IMR-90 (cell line): ENCODE results near the gene NCCRP1. TPM values are rescaled to one million over a fixed set of nuclear protein-coding genes. Genes with fewer than 3 reads are reported as not detected.
"Not testable (repeated sequence)": the region's sequence is repeated elsewhere in the genome, so short reads cannot be mapped to it uniquely, and the experiment has no call there.

Experiments
- ATAC-seq: fragments of 200-7000 bp; cut with Tn5 transposase; 2 replicates; pipeline ENCODE4 v1.9.1; 2020; ENCODE audit warnings: low read depth, mild to moderate bottlenecking, moderate library complexity
- BruUV-seq: library from RNA; stranded (reverse); fragments of 400-500 nt; replicated peaks from 2 replicates; lab custom pipeline; 2021; lab: Mats Ljungman, UMichigan
- CTCF ChIA-PET: fragments of 300-600 bp; formaldehyde crosslinking; extraction: SDS; loops from one replicate; lab custom pipeline; 2021; ENCODE audit warnings: antibody characterized with exemption; lab: Yijun Ruan, JAX
- POLR2A ChIA-PET: fragments of 300-600 bp; sonication (Branson Sonifier 250); formaldehyde crosslinking; loops from one replicate; lab custom pipeline; 2022; ENCODE audit warnings: antibody characterized with exemption; ENCODE audit not compliant: unreplicated experiment; lab: Charles Lee
- DNase-seq: peaks from one replicate; pipeline ENCODE4 v3.0.0; 2013
- H2AFZ ChIP-seq: replicated peaks from 2 replicates; pipeline ENCODE3; 2013; ENCODE audit warnings: low read length, mild to moderate bottlenecking; ENCODE audit not compliant: poor library complexity
- H2AK5ac ChIP-seq: 2 replicates; pipeline ENCODE4 v1.6.1; 2013; ENCODE audit warnings: low read depth, low read length, inconsistent platforms
- H2AK9ac ChIP-seq: replicated peaks from 2 replicates; pipeline ENCODE3; 2013; ENCODE audit warnings: mild to moderate bottlenecking, low read depth, low read length, moderate library complexity; ENCODE audit not compliant: poor library complexity
- H2BK120ac ChIP-seq: 2 replicates; pipeline ENCODE4 v1.6.1; 2013; ENCODE audit warnings: low read depth, low read length, inconsistent platforms
- H2BK15ac ChIP-seq: 3 replicates; pipeline ENCODE4 v1.6.1; 2013; ENCODE audit warnings: low read depth, low read length, inconsistent platforms
- H2BK20ac ChIP-seq: 2 replicates; pipeline ENCODE4 v1.6.1; 2013; ENCODE audit warnings: low read depth, mild to moderate bottlenecking, inconsistent platforms, low read length, moderate library complexity
- H2BK5ac ChIP-seq: 2 replicates; pipeline ENCODE4 v1.6.1; 2013; ENCODE audit warnings: mild to moderate bottlenecking, low read depth, low read length, inconsistent platforms; ENCODE audit not compliant: poor library complexity, severe bottlenecking
- H3K14ac ChIP-seq: replicated peaks from 2 replicates; pipeline ENCODE4 v1.6.1; 2013; ENCODE audit warnings: low read depth, low read length, inconsistent platforms
- H3K18ac ChIP-seq: 2 replicates; pipeline ENCODE4 v1.6.1; 2013; ENCODE audit warnings: low read depth, low read length, control low read depth
- H3K23ac ChIP-seq: 2 replicates; pipeline ENCODE4 v1.6.1; 2013; ENCODE audit warnings: low read depth, low read length, inconsistent platforms
- H3K27ac ChIP-seq: 2 replicates; pipeline ENCODE4 v1.5.1; 2013; ENCODE audit warnings: mild to moderate bottlenecking, control low read depth, low read length; ENCODE audit not compliant: insufficient read depth
- H3K27me3 ChIP-seq: 2 replicates; pipeline ENCODE4 v1.6.1; 2013; ENCODE audit warnings: low read length; ENCODE audit not compliant: control insufficient read depth, insufficient read depth
- H3K36me3 ChIP-seq: 2 replicates; pipeline ENCODE4 v1.6.1; 2013; ENCODE audit warnings: low read length, mixed read lengths; ENCODE audit not compliant: control insufficient read depth, insufficient read depth
- H3K4ac ChIP-seq: 2 replicates; pipeline ENCODE4 v1.6.1; 2013; ENCODE audit warnings: low read depth, low read length, inconsistent platforms
- H3K4me1 ChIP-seq: 2 replicates; pipeline ENCODE4 v1.6.1; 2013; ENCODE audit warnings: low read length, mixed read lengths; ENCODE audit not compliant: control insufficient read depth, insufficient read depth
- H3K4me2 ChIP-seq: 2 replicates; pipeline ENCODE4 v1.6.1; 2013; ENCODE audit warnings: low read depth, mild to moderate bottlenecking, control low read depth, low read length, moderate library complexity
- H3K4me3 ChIP-seq: 2 replicates; pipeline ENCODE4 v1.5.1; 2013; ENCODE audit warnings: low read depth, mild to moderate bottlenecking, control low read depth, low read length, moderate library complexity; ENCODE audit not compliant: insufficient read depth
- H3K56ac ChIP-seq: 2 replicates; pipeline ENCODE4 v1.6.1; 2013; ENCODE audit warnings: low read length, inconsistent platforms; ENCODE audit not compliant: insufficient read depth; ENCODE audit errors: extremely low read depth
- H3K79me1 ChIP-seq, 2 experiments: 2 replicates each; pipeline ENCODE4 v1.6.1; 2013; ENCODE audit warnings: low read length in 2 of 2, inconsistent platforms in 1 of 2, low read depth in 1 of 2
- H3K9ac ChIP-seq: 2 replicates; pipeline ENCODE4 v1.6.1; 2013; ENCODE audit warnings: low read depth, low read length, control low read depth
- H3K9me1 ChIP-seq: 2 replicates; pipeline ENCODE4 v1.6.1; 2013; ENCODE audit warnings: low read length, inconsistent platforms; ENCODE audit not compliant: insufficient read depth
- H3K9me3 ChIP-seq: 2 replicates; pipeline ENCODE4 v1.6.1; 2013; ENCODE audit warnings: low read length; ENCODE audit not compliant: control insufficient read depth, insufficient read depth
- H4K20me1 ChIP-seq: 2 replicates; pipeline ENCODE4 v1.6.1; 2013; ENCODE audit warnings: low read length, inconsistent platforms; ENCODE audit not compliant: insufficient read depth
- H4K5ac ChIP-seq: 2 replicates; pipeline ENCODE4 v1.6.1; 2013; ENCODE audit warnings: mild to moderate bottlenecking, low read depth, low read length, control low read depth
- H4K8ac ChIP-seq, 2 experiments: 2 replicates each; pipeline ENCODE4 v1.6.1; 2013; ENCODE audit warnings: low read depth in 2 of 2, low read length in 2 of 2, control low read depth in 1 of 2, inconsistent platforms in 1 of 2
- H4K91ac ChIP-seq: 2 replicates; pipeline ENCODE4 v1.6.1; 2013; ENCODE audit warnings: low read depth, low read length, inconsistent platforms; ENCODE audit not compliant: insufficient read depth
- BHLHE40 ChIP-seq: fragments of 150-350 bp; IDR thresholded peaks from 2 replicates; pipeline ENCODE4 v1.6.1; 2016; ENCODE audit warnings: mild to moderate bottlenecking, low read depth, low read length
- CEBPB ChIP-seq: IDR thresholded peaks from 2 replicates; pipeline ENCODE4 v1.6.1; 2012; ENCODE audit warnings: low read depth, low read length, improper control_type of control experiment
- ELK1 ChIP-seq: fragments of 150-350 bp; IDR thresholded peaks from 2 replicates; pipeline ENCODE4 v1.6.1; 2016; ENCODE audit warnings: low read depth, mild to moderate bottlenecking, low read length, moderate library complexity, borderline replicate concordance
- MXI1 ChIP-seq: IDR thresholded peaks from 2 replicates; pipeline ENCODE4 v1.6.1; 2012; ENCODE audit warnings: low read depth, mild to moderate bottlenecking, low read length, moderate library complexity, borderline replicate concordance
- NFE2L2 ChIP-seq: fragments of 150-350 bp; IDR thresholded peaks from 2 replicates; pipeline ENCODE4 v1.6.1; 2016; ENCODE audit warnings: low read depth, mild to moderate bottlenecking, low read length
- POLR2A ChIP-seq: IDR thresholded peaks from 2 replicates; pipeline ENCODE4 v1.6.1; 2012; ENCODE audit warnings: mild to moderate bottlenecking, low read depth, low read length
- RFX5 ChIP-seq: IDR thresholded peaks from 2 replicates; pipeline ENCODE4 v1.8.0; 2012; ENCODE audit warnings: low read depth, mild to moderate bottlenecking, low read length, moderate library complexity
- SMC3 ChIP-seq: fragments of 150-350 bp; IDR thresholded peaks from 2 replicates; pipeline ENCODE4 v1.6.1; 2016; ENCODE audit warnings: low read depth, mild to moderate bottlenecking, antibody characterized with exemption, low read length, moderate library complexity
- WGBS, 2 experiments: methylation state at CpG; one replicate each; pipeline versions ENCODE4 v1.1.5 to v1.1.7; 2013; ENCODE audit warnings: missing lambda C conversion rate in 2 of 2; ENCODE audit not compliant: insufficient read length in 1 of 2; ENCODE audit errors: extremely low coverage in 2 of 2; 5-methylcytosine and 5-hydroxymethylcytosine counted together
- dilution Hi-C: fragments of 300-500 bp; cut with HindIII; formaldehyde crosslinking; loops from one replicate; pipeline ENCODE4 v1.14.3; 2018; ENCODE audit warnings: low sequenced_read_pairs; ENCODE audit not compliant: unreplicated experiment
- in situ Hi-C: fragments of 300-500 bp; cut with MboI; formaldehyde crosslinking; loops from 3 replicates; pipeline ENCODE4 v1.14.3; 2019; ENCODE audit warnings: low sequenced_read_pairs, inconsistent platforms, mixed read lengths
- intact Hi-C: fragments of 100-400 bp; cut with micrococcal nuclease; formaldehyde crosslinking; loops from 2 replicates; pipeline ENCODE4 v1.10.0; 2022
- polyA plus RNA-seq, 3 experiments: library from polyadenylated mRNA; depleted of rRNA; stranded (reverse); fragments of >200 nt; gene quantifications; 2 replicates each; pipeline ENCODE4 v1.2.3, GENCODE V29; 2012; ENCODE audit warnings: low replicate concordance in 1 of 3
- total RNA-seq: library from RNA; depleted of rRNA; stranded (reverse); fragments of >200 nt; gene quantifications from 2 replicates; pipeline ENCODE4 v1.2.3, GENCODE V29; 2012
- TF ChIP-seq, protein P1 (sequence below): fragments of 150-350 bp; IDR thresholded peaks from 2 replicates; pipeline ENCODE4 v1.6.1; 2017; ENCODE audit warnings: mild to moderate bottlenecking, antibody characterized with exemption, low read length, low read depth

Gene NCCRP1
- total and polyA plus RNA-seq, 2 of the 4 experiments (the other 2 are of a cell fraction): not detected

GRCh38 chr19:39240421-39240820, 43.7 kb downstream of the NCCRP1 start:
- no peaks in the 10 kb centered on the region for H3K79me1 ChIP-seq
- no CpG with 5 or more reads among the region's 7 CpGs for WGBS, 2 experiments
- H3K36me3 ChIP-seq: no peaks in the 10 kb centered on the region
- no peak overlapping the region for H4K91ac ChIP-seq
- ChIA-PET CTCF (no interaction called here), POLR2A (no interaction called here)
- no peak overlapping the region for H3K4me3 ChIP-seq
- in situ Hi-C loops: no loop called here
- H4K5ac ChIP-seq: no peak overlapping the region
- no peak overlapping the region for H2BK5ac ChIP-seq
- TF ChIP-seq MXI1 (no peak), RFX5 (no peak), POLR2A (no peak), BHLHE40 (no peak), ELK1 (no peak), NFE2L2 (no peak), SMC3 (no peak), CEBPB (peak; percentile 53)
- TF ChIP-seq, protein P1, sequence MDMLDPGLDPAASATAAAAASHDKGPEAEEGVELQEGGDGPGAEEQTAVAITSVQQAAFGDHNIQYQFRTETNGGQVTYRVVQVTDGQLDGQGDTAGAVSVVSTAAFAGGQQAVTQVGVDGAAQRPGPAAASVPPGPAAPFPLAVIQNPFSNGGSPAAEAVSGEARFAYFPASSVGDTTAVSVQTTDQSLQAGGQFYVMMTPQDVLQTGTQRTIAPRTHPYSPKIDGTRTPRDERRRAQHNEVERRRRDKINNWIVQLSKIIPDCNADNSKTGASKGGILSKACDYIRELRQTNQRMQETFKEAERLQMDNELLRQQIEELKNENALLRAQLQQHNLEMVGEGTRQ: no peak
- ATAC-seq: no peak
- no peak overlapping the region for H2BK20ac ChIP-seq
- H3K18ac ChIP-seq: no peak overlapping the region
- no peak overlapping the region for H2BK120ac ChIP-seq
- no peaks in the 10 kb centered on the region for H4K20me1 ChIP-seq
- H3K9me1 ChIP-seq: no peaks in the 10 kb centered on the region
- no peaks in the 10 kb centered on the region for H3K9me3 ChIP-seq
- no peak overlapping the region for H2BK15ac ChIP-seq
- no peak overlapping the region for H3K4me2 ChIP-seq
- H2AK9ac ChIP-seq: no peak overlapping the region
- no peak overlapping the region for H2AFZ ChIP-seq
- peaks cover 26% of the 10 kb centered on the region for H3K27me3 ChIP-seq
- H4K8ac ChIP-seq: no peak overlapping the region
- H3K56ac ChIP-seq: no peak overlapping the region
- H3K14ac ChIP-seq: no peak overlapping the region
- BruUV-seq: no TSS peak
- H3K4me1 ChIP-seq: no peaks in the 10 kb centered on the region
- H3K4ac ChIP-seq: no peak overlapping the region
- H3K27ac ChIP-seq: no peak overlapping the region
- H3K9ac ChIP-seq: no peak overlapping the region
- no peak overlapping the region for H3K23ac ChIP-seq
- DNase-seq: no peak
- dilution Hi-C loops: no loop called here
- intact Hi-C loops: no loop called here
- no peak overlapping the region for H2AK5ac ChIP-seq

- CTCF ChIA-PET, H3K9me1 ChIP-seq, dilution Hi-C loops: not testable (repeated sequence)
Observed at GRCh38 chr19:39243741-39244140, 47.0 kb downstream of the NCCRP1 start.

More at GRCh38 chr19:39243741-39244140, 47.0 kb downstream of the NCCRP1 start:
- H3K4ac ChIP-seq, H3K4me1 ChIP-seq, H3K4me2 ChIP-seq, H3K9me3 ChIP-seq, H2AK9ac ChIP-seq, in situ Hi-C loops, intact Hi-C loops, H3K9ac ChIP-seq, H4K20me1 ChIP-seq, H2BK15ac ChIP-seq, H2AFZ ChIP-seq, BruUV-seq, H2BK20ac ChIP-seq, H3K56ac ChIP-seq, H3K27ac ChIP-seq, DNase-seq, H4K91ac ChIP-seq, H3K18ac ChIP-seq, POLR2A ChIA-PET, H3K14ac ChIP-seq, H3K4me3 ChIP-seq, H2AK5ac ChIP-seq, H4K5ac ChIP-seq, H3K79me1 ChIP-seq, ATAC-seq, H2BK5ac ChIP-seq, H2BK120ac ChIP-seq, H3K23ac ChIP-seq, H4K8ac ChIP-seq, H3K36me3 ChIP-seq: not testable (repeated sequence)
- WGBS, 2 experiments: 100% methylated on average over 1 of the region's 13 CpGs; no CpG with 5 or more reads in 1 of the 2 experiments
- peaks cover 33% of the 10 kb centered on the region for H3K27me3 ChIP-seq
